ENCODE measurements around the gene ITGA11. TPM values are rescaled to one million over a fixed set of nuclear protein-coding genes. Genes with fewer than 3 reads are reported as not detected.

Gene ITGA11
- total RNA-seq = 2.4 and 2.6 TPM in 2 replicates

GRCh38 chr15:68431792-68432401 lies at the start of gene ITGA11:
ITGA11 (minus strand) TSS chr15:68432163; CDS start chr15:68432066, 97 bp downstream.

GRCh38 chr15:68277603-68278344 lies 154.2 kb downstream of the ITGA11 start, which contains the start of gene FEM1B:
FEM1B (plus strand) TSS chr15:68277745; CDS start chr15:68278418, 673 bp downstream.

Other genes with a start within 250 kb of the ITGA11 start
- gene CALML4, start 226.8 kb downstream of the ITGA11 start, total RNA-seq = 2.0 and 3.2 TPM in 2 replicates
- gene CLN6, start 202.4 kb downstream of the ITGA11 start, total RNA-seq = 21.6 and 28.4 TPM in 2 replicates
- 39.8 and 41.5 TPM in 2 replicates for gene FEM1B, start 154.4 kb downstream of the ITGA11 start, total RNA-seq
- 4.2 and 4.6 TPM in 2 replicates for gene CORO2B, start 146.8 kb upstream of the ITGA11 start, total RNA-seq